MCF 10A (cell line): Measurements from ENCODE around the gene KIFC3. TPM values are rescaled to one million over a fixed set of nuclear protein-coding genes. Genes with fewer than 3 reads are reported as not detected.
A peak's percentile ranks its signal among the peaks of the same experiment; 100 is the strongest.

Source experiments
- BruUV-seq: library from RNA; stranded (reverse); fragments of 400-500 nt; replicated peaks from 2 replicates; lab custom pipeline; 2021; lab: Mats Ljungman, UMichigan
- CTCF ChIA-PET: fragments of 300-600 bp; sonication (Branson Sonifier 250); formaldehyde crosslinking; extraction: SDS; loops from one replicate; lab custom pipeline; 2021; ENCODE audit warnings: antibody characterized with exemption, inconsistent platforms; lab: Yijun Ruan, JAX
- POLR2A ChIA-PET: fragments of 300-600, 350-650 bp; sonication (Branson Sonifier 250); formaldehyde crosslinking; extraction: SDS; loops from one replicate; lab custom pipeline; 2020; ENCODE audit warnings: antibody characterized with exemption, inconsistent platforms; lab: Yijun Ruan, JAX
- DNase-seq: peaks from one replicate; pipeline ENCODE4 v3.0.0-alpha.2; 2018; ENCODE audit not compliant: unreplicated experiment
- H3K27ac Mint-ChIP-seq: one replicate; pipeline ENCODE4 v1.8.0; 2022; ENCODE audit warnings: mild to moderate bottlenecking, low read depth, mixed read lengths; ENCODE audit not compliant: unreplicated experiment
- H3K27me3 Mint-ChIP-seq: one replicate; pipeline ENCODE4 v1.8.0; 2022; ENCODE audit warnings: mixed read lengths; ENCODE audit not compliant: insufficient read depth, unreplicated experiment
- H3K36me3 Mint-ChIP-seq: one replicate; pipeline ENCODE4 v1.8.0; 2022; ENCODE audit warnings: mild to moderate bottlenecking, moderate library complexity, mixed read lengths; ENCODE audit not compliant: insufficient read depth, unreplicated experiment
- H3K4me1 Mint-ChIP-seq: one replicate; pipeline ENCODE4 v1.8.0; 2022; ENCODE audit warnings: mixed read lengths; ENCODE audit not compliant: insufficient read depth, unreplicated experiment
- H3K4me3 Mint-ChIP-seq: one replicate; pipeline ENCODE4 v1.8.0; 2022; ENCODE audit warnings: mild to moderate bottlenecking, moderate library complexity, mixed read lengths; ENCODE audit not compliant: unreplicated experiment
- H3K9me3 Mint-ChIP-seq: one replicate; pipeline ENCODE4 v1.8.0; 2022; ENCODE audit warnings: mixed read lengths; ENCODE audit not compliant: unreplicated experiment
- CTCF ChIP-seq: fragments of 200-600 bp; IDR thresholded peaks from one replicate; pipeline ENCODE4 v1.8.0; 2022; ENCODE audit warnings: antibody characterized with exemption, mild to moderate bottlenecking; ENCODE audit not compliant: unreplicated experiment
- intact Hi-C: fragments of 100-400 bp; cut with micrococcal nuclease; formaldehyde crosslinking; loops from 2 replicates; pipeline ENCODE4 v1.14.1; 2022
- total RNA-seq: library from RNA; stranded (reverse); gene quantifications from 2 replicates; pipeline ENCODE4 v1.2.3, GENCODE V29; 2022

KIFC3 gene
- total RNA-seq, 1 experiment from 2014 or later = 120 TPM

GRCh38 chr16:57804111-57804837, 2.0 kb upstream of the KIFC3 start:
- Mint-ChIP-seq H3K27ac (no peak overlapping the region), H3K4me3 (no peak overlapping the region), H3K9me3 (no peaks in the 10 kb centered on the region), H3K36me3 (peaks cover 5% of the 10 kb centered on the region), H3K4me1 (peaks cover 60% of the 10 kb centered on the region), H3K27me3 (no peaks in the 10 kb centered on the region)
- TF ChIP-seq CTCF = no peak
- POLR2A ChIA-PET = interaction anchor here (0.6 to 1.2 kb wide), 4 partner anchors 12 to 56 kb away, joined by 3 to 4 read pairs (median 4); no protein-coding TSS in a partner anchor
- no TSS peak for BruUV-seq
- CTCF ChIA-PET = interaction anchor here (0.5 to 2.1 kb wide), 5 partner anchors 10 to 88 kb away, joined by 3 to 8 read pairs (median 3); no protein-coding TSS in a partner anchor
- DNase-seq = no peak
- intact Hi-C loops = loop anchor here (5.0 kb wide), 1 partner anchor 47 kb away; no protein-coding TSS in a partner anchor

DNA sequence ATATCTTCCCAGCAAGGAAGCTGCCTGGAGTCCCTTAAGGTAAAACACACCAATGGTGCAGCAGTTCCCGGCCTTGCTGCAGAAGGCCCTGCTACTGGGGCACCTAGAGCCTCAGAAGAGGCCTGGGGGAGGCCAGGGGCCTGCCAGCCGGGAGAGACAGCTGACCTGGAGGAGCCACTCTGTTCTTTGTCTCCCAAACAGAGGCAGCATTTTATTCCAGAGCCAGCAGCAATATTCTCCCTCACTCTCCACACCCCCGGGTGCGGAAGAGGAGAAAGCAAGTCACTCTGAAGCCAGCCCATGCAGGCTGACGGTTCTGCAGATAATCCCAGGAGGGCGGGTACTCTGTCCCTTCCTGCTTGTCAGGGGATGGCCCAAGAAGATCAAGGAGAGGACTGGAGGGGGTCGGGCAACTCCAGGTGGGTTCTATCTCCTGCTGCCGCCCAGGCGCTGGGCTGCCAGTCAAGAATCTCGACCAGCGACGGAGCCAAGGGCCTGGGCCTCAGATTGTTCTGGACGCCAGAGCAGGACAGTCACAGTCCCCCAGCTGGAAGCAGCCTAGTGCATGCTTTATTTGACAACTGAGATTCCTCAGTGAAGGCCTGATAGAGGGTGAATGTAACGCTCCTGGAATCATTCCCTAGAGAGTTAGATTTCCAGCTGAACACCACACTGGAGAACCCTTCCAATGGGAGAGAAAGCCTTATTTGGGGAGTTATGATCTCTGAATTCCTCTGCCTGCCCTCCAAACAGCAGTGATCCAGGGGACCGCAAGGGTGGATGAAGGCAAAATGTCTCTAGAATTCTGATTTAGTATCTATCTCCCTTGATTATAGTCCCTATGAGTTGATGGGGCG, 1.1 kb upstream of the KIFC3 start:
- Mint-ChIP-seq H3K27me3 (no peaks in the 10 kb centered on the region), H3K4me3 (peak overlapping the region; percentile 76), H3K4me1 (peaks cover 63% of the 10 kb centered on the region), H3K36me3 (peaks cover 5% of the 10 kb centered on the region), H3K27ac (peak overlapping the region; percentile 97), H3K9me3 (no peaks in the 10 kb centered on the region)
- ChIA-PET POLR2A (interaction anchor here (0.6 to 3.4 kb wide), 8 partner anchors 13 to 617 kb away, joined by 3 to 16 read pairs (median 4); partner anchors contain the start of genes PSME3IP1 and RSPRY1), CTCF (interaction anchor here (0.5 to 2.1 kb wide), 8 partner anchors 9 to 598 kb away, joined by 3 to 8 read pairs (median 3); no protein-coding TSS in a partner anchor)
- intact Hi-C loops = loop anchor here (2.0 to 5.0 kb wide), 2 partner anchors 46 to 197 kb away; partner anchors contain the start of genes USB1 and ZNF319
- no TSS peak for BruUV-seq
- DNase-seq = no peak
- no peak for TF ChIP-seq CTCF

GRCh38 chr16:57801809-57802340, 416 bp downstream of the KIFC3 start:
- no TSS peak for BruUV-seq
- Mint-ChIP-seq H3K9me3 (no peaks in the 10 kb centered on the region), H3K4me3 (peak overlapping the region; percentile 76), H3K4me1 (peaks cover 49% of the 10 kb centered on the region), H3K27me3 (no peaks in the 10 kb centered on the region), H3K36me3 (peaks cover 12% of the 10 kb centered on the region), H3K27ac (peak overlapping the region; percentile 97)
- intact Hi-C loops = loop anchor here (1.0 to 5.0 kb wide), 4 partner anchors 33 to 199 kb away; partner anchors contain the start of genes USB1 and ZNF319
- ChIA-PET CTCF (interaction anchor here (0.6 to 4.4 kb wide), 5 partner anchors 8 to 61 kb away, joined by 3 to 57 read pairs (median 3); no protein-coding TSS in a partner anchor), POLR2A (interaction anchor here (0.7 to 3.4 kb wide), 5 partner anchors 15 to 226 kb away, joined by 3 to 16 read pairs (median 4); no protein-coding TSS in a partner anchor)
- no peak for TF ChIP-seq CTCF
- DNase-seq = peak; percentile 53
